ENCODE data around the gene NR2F6.

- TF ChIP-seq SMC3 (IDR thresholded peaks at IDR 0.05; ENCODE audit: low read depth, low read length) (no peak), CTCF (conservative IDR thresholded peaks at IDR 0.05; ENCODE audit: low read depth, low read length) (no peak), BHLHE40 (IDR thresholded peaks at IDR 0.05; ENCODE audit: low read depth, low read length) (no peak), MAFK (IDR thresholded peaks at IDR 0.05; ENCODE audit: low read depth, low read length) (no peak)
Observed at GRCh38 chr19:17219286-17219685, 26.4 kb downstream of the NR2F6 start.

Data from IMR-90 (cell line).